Middle frontal gyrus (tissue), 1 donor: ENCODE results near the gene TTLL9.

Experiments
- DNase-seq: peaks from one replicate; pipeline ENCODE4 v3.0.0-alpha.2; 2015; ENCODE audit warnings: low spot score; ENCODE audit errors: extremely low spot score

TTLL9 gene

GRCh38 chr20:31857861-31858759 lies 12.3 kb upstream of the TTLL9 start:
- no peak for DNase-seq

- DNase-seq = no peak
Observed at GRCh38 chr20:31858760-31859083, 11.7 kb upstream of the TTLL9 start.

GRCh38 chr20:31859266-31859997 lies 11.0 kb upstream of the TTLL9 start:
- DNase-seq = no peak

GRCh38 chr20:31859998-31860380 lies 10.4 kb upstream of the TTLL9 start:
- no peak for DNase-seq

- DNase-seq = no peak
Observed at GRCh38 chr20:31860390-31861134, 9.9 kb upstream of the TTLL9 start.

GRCh38 chr20:31861135-31861384 lies 9.4 kb upstream of the TTLL9 start:
- no peak for DNase-seq

- no peak for DNase-seq
Observed at GRCh38 chr20:31861385-31862156, 8.9 kb upstream of the TTLL9 start.

- DNase-seq = no peak
Observed at GRCh38 chr20:31862157-31862470, 8.3 kb upstream of the TTLL9 start.

GRCh38 chr20:31862506-31862905 lies 7.9 kb upstream of the TTLL9 start:
- DNase-seq = no peak

- no peak for DNase-seq
Observed at GRCh38 chr20:31863296-31864085, 6.9 kb upstream of the TTLL9 start.

GRCh38 chr20:31864521-31865400 lies 5.7 kb upstream of the TTLL9 start:
- no peak for DNase-seq

- no peak for DNase-seq
Observed at GRCh38 chr20:31866221-31866620, 4.2 kb upstream of the TTLL9 start.

GRCh38 chr20:31868853-31869672 lies 1.4 kb upstream of the TTLL9 start:
- no peak for DNase-seq

- no peak for DNase-seq
Observed at GRCh38 chr20:31869673-31869941, 827 bp upstream of the TTLL9 start.

- DNase-seq = no peak
Observed at GRCh38 chr20:31870726-31871617, 538 bp downstream of the TTLL9 start.

GRCh38 chr20:31871618-31871954 lies 1.2 kb downstream of the TTLL9 start:
- DNase-seq = no peak

- no peak for DNase-seq
Observed at GRCh38 chr20:31872406-31872805, 2.0 kb downstream of the TTLL9 start.

- DNase-seq = no peak
Observed at GRCh38 chr20:31875671-31876070, 5.2 kb downstream of the TTLL9 start.

GRCh38 chr20:31877684-31878083 lies 7.2 kb downstream of the TTLL9 start:
- no peak for DNase-seq
